MCF 10A (cell line): Measurements from ENCODE around the gene TRPV6. TPM values are rescaled to one million over a fixed set of nuclear protein-coding genes. Genes with fewer than 3 reads are reported as not detected.

ENCODE experiments used
- BruUV-seq: library from RNA; stranded (reverse); fragments of 400-500 nt; replicated peaks from 2 replicates; lab custom pipeline; 2021; lab: Mats Ljungman, UMichigan
- CTCF ChIA-PET: fragments of 300-600 bp; sonication (Branson Sonifier 250); formaldehyde crosslinking; extraction: SDS; loops from one replicate; lab custom pipeline; 2021; ENCODE audit warnings: antibody characterized with exemption, inconsistent platforms; lab: Yijun Ruan, JAX
- POLR2A ChIA-PET: fragments of 300-600, 350-650 bp; sonication (Branson Sonifier 250); formaldehyde crosslinking; extraction: SDS; loops from one replicate; lab custom pipeline; 2020; ENCODE audit warnings: antibody characterized with exemption, inconsistent platforms; lab: Yijun Ruan, JAX
- DNase-seq: peaks from one replicate; pipeline ENCODE4 v3.0.0-alpha.2; 2018; ENCODE audit not compliant: unreplicated experiment
- H3K27ac Mint-ChIP-seq: one replicate; pipeline ENCODE4 v1.8.0; 2022; ENCODE audit warnings: mild to moderate bottlenecking, low read depth, mixed read lengths; ENCODE audit not compliant: unreplicated experiment
- H3K27me3 Mint-ChIP-seq: one replicate; pipeline ENCODE4 v1.8.0; 2022; ENCODE audit warnings: mixed read lengths; ENCODE audit not compliant: insufficient read depth, unreplicated experiment
- H3K36me3 Mint-ChIP-seq: one replicate; pipeline ENCODE4 v1.8.0; 2022; ENCODE audit warnings: mild to moderate bottlenecking, moderate library complexity, mixed read lengths; ENCODE audit not compliant: insufficient read depth, unreplicated experiment
- H3K4me1 Mint-ChIP-seq: one replicate; pipeline ENCODE4 v1.8.0; 2022; ENCODE audit warnings: mixed read lengths; ENCODE audit not compliant: insufficient read depth, unreplicated experiment
- H3K4me3 Mint-ChIP-seq: one replicate; pipeline ENCODE4 v1.8.0; 2022; ENCODE audit warnings: mild to moderate bottlenecking, moderate library complexity, mixed read lengths; ENCODE audit not compliant: unreplicated experiment
- H3K9me3 Mint-ChIP-seq: one replicate; pipeline ENCODE4 v1.8.0; 2022; ENCODE audit warnings: mixed read lengths; ENCODE audit not compliant: unreplicated experiment
- CTCF ChIP-seq: fragments of 200-600 bp; IDR thresholded peaks from one replicate; pipeline ENCODE4 v1.8.0; 2022; ENCODE audit warnings: antibody characterized with exemption, mild to moderate bottlenecking; ENCODE audit not compliant: unreplicated experiment
- intact Hi-C: fragments of 100-400 bp; cut with micrococcal nuclease; formaldehyde crosslinking; loops from 2 replicates; pipeline ENCODE4 v1.14.1; 2022
- total RNA-seq: library from RNA; stranded (reverse); gene quantifications from 2 replicates; pipeline ENCODE4 v1.2.3, GENCODE V29; 2022

Gene TRPV6
- total RNA-seq, 1 experiment from 2014 or later, result 0.30 TPM

GRCh38 chr7:142872106-142872675 lies 13.4 kb downstream of the TRPV6 start:
- CTCF ChIA-PET, result interaction anchor here (0.8 to 5.6 kb wide), 16 partner anchors 9 to 368 kb away, joined by 3 to 48 read pairs (median 6); partner anchors contain the start of gene EPHB6
- BruUV-seq, result no TSS peak
- Mint-ChIP-seq H3K27ac (no peak overlapping the region), H3K27me3 (peaks cover 18% of the 10 kb centered on the region), H3K36me3 (no peaks in the 10 kb centered on the region), H3K4me3 (no peak overlapping the region), H3K4me1 (no peaks in the 10 kb centered on the region), H3K9me3 (no peaks in the 10 kb centered on the region)
- intact Hi-C loops, result no loop called here
- no peak for DNase-seq
- POLR2A ChIA-PET, result interaction anchor here (0.7 to 0.9 kb wide), 3 partner anchors 13 to 83 kb away, joined by 3 read pairs; no protein-coding TSS in a partner anchor
- TF ChIP-seq CTCF, result no peak

GRCh38 chr7:142871260-142872105 lies 14.1 kb downstream of the TRPV6 start:
- no peaks in the 10 kb centered on the region for H3K36me3 Mint-ChIP-seq
- BruUV-seq, result no TSS peak
- no peak for TF ChIP-seq CTCF
- intact Hi-C loops, result no loop called here
- H3K4me1 Mint-ChIP-seq, result no peaks in the 10 kb centered on the region
- H3K4me3 Mint-ChIP-seq, result no peak overlapping the region
- ChIA-PET POLR2A (interaction anchor here (0.7 kb wide), 1 partner anchor 16 kb away, joined by 3 read pairs; no protein-coding TSS in a partner anchor), CTCF (interaction anchor here (0.7 to 5.6 kb wide), 13 partner anchors 9 to 369 kb away, joined by 3 to 48 read pairs (median 6); no protein-coding TSS in a partner anchor)
- DNase-seq, result no peak
- H3K9me3 Mint-ChIP-seq, result no peaks in the 10 kb centered on the region
- no peak overlapping the region for H3K27ac Mint-ChIP-seq
- H3K27me3 Mint-ChIP-seq, result peaks cover 11% of the 10 kb centered on the region

- no TSS peak for BruUV-seq
- Mint-ChIP-seq H3K27ac (no peak overlapping the region), H3K9me3 (no peaks in the 10 kb centered on the region), H3K4me1 (no peaks in the 10 kb centered on the region), H3K4me3 (no peak overlapping the region), H3K27me3 (peaks cover 3% of the 10 kb centered on the region), H3K36me3 (no peaks in the 10 kb centered on the region)
- TF ChIP-seq CTCF, result no peak
- no peak for DNase-seq
- intact Hi-C loops, result no loop called here
- ChIA-PET POLR2A (no interaction called here), CTCF (interaction anchor here (0.7 to 5.6 kb wide), 6 partner anchors 10 to 345 kb away, joined by 3 to 48 read pairs (median 16); partner anchors contain the start of gene EPHB6)
Measured at GRCh38 chr7:142870566-142871259, 14.8 kb downstream of the TRPV6 start.
